GM12875 (cell line): Measurements from ENCODE around the gene GPS2.
A peak's percentile ranks its signal among the peaks of the same experiment; 100 is the strongest.

Source experiments
- H3K4me3 ChIP-seq: one replicate; pipeline ENCODE4 v1.5.1; 2011; ENCODE audit warnings: low read depth, low read length, control low read depth
- TF ChIP-seq, protein P1 (sequence below): IDR thresholded peaks from 2 replicates; pipeline ENCODE4 v1.5.1; 2011; ENCODE audit warnings: low read depth, mild to moderate bottlenecking, control low read depth, inconsistent platforms, low read length, moderate library complexity, borderline replicate concordance; ENCODE audit not compliant: insufficient read depth

GPS2 gene

DNA sequence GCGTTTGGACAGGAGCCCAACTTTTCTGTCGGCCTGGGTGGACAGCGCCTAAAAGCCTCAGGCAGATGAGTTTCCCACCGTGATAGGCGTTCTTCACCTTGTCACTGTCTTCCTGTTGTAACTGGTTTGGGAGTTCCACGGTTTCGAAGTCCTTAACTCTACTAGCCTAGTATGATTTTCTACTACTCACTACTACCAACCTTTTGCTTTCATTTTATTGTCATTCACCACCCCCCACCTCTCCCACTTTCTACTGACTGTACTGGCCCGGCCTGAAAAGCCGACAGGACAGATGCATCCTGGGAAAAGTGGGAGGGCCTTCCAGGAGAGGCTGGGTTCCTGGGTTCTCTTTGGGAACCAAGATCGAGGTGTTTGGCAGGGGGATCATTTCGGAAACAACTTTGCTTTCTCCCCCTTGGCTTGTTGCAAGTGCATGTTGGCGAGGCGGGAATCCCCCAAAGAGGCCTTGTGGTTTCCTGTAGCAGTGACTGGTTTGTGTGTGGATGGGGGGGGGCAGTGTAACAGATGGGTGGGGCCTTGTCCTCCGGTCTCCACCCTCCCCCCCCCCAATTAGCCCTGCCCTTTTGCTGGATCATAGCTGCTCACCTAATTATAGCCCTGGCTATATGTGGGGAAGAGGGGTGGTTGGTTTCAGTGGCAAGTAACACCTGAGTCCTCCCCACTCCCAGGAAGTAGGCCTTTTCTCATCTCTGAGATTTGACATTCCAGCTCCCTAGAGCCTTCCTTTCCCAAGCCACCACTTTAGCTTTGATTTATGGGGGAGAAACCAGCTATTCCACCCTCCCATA, 6.3 kb downstream of the GPS2 start:
- peak overlapping the region; percentile 91 for H3K4me3 ChIP-seq
- TF ChIP-seq, protein P1, sequence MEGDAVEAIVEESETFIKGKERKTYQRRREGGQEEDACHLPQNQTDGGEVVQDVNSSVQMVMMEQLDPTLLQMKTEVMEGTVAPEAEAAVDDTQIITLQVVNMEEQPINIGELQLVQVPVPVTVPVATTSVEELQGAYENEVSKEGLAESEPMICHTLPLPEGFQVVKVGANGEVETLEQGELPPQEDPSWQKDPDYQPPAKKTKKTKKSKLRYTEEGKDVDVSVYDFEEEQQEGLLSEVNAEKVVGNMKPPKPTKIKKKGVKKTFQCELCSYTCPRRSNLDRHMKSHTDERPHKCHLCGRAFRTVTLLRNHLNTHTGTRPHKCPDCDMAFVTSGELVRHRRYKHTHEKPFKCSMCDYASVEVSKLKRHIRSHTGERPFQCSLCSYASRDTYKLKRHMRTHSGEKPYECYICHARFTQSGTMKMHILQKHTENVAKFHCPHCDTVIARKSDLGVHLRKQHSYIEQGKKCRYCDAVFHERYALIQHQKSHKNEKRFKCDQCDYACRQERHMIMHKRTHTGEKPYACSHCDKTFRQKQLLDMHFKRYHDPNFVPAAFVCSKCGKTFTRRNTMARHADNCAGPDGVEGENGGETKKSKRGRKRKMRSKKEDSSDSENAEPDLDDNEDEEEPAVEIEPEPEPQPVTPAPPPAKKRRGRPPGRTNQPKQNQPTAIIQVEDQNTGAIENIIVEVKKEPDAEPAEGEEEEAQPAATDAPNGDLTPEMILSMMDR = no peak

GRCh38 chr17:7307686-7308624, 7.2 kb downstream of the GPS2 start:
- peak overlapping the region; percentile 91 for H3K4me3 ChIP-seq
- TF ChIP-seq, protein P1 = no peak

DNA sequence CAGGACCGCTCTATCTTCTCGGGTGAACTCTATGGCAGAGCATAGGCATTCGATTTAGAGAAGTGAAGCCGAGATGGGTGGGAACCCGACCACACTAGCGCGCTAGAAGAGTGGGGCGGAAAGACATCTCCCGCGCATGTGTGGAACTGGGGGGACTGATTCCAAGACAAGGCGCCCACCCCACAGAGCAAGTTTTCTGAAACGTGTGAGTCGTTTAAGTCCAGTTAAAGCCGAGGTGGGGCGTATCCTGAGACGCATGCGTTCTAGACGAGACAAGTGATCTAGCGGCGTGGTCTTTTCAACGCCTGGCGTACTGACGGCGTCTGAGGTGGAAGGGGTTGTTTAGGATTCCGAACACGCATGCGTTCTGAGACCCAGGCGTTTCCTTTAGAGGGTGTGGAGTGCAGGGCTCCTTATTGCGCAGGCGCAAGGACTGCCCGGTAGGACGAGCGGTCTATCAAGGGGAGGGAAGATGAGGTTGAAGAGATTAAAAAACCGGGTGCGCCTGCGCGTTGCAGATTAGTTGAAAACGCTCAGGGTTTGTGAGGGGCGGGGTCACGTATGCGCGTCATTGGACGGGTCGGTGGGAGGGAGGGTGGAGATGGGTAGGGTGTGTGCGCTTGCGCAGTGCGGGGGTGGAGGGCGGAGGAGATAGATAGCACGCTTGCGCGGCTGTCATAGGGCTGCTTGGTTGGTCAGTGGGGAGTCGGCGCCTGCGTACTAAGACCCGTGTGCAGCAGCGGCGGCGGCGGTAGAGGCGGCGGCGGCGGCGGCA, 8.1 kb downstream of the GPS2 start, which contains the start of gene EIF5A:
EIF5A (plus strand) TSS at position 718 of the 775 bp plus-strand sequence. CDS start 2,008 bp downstream, outside the sequence.
- TF ChIP-seq, protein P1 = no peak
- peak within 1 kb of the TSS; percentile 91 for H3K4me3 ChIP-seq

- TF ChIP-seq, protein P1 = no peak
- no peak overlapping the region for H3K4me3 ChIP-seq
Observed at GRCh38 chr17:7304179-7304578, 11.0 kb downstream of the GPS2 start.

GRCh38 chr17:7296189-7296861, 18.8 kb downstream of the GPS2 start:
- H3K4me3 ChIP-seq = no peak overlapping the region
- TF ChIP-seq, protein P1 = peak; percentile 95
